Measurements from ENCODE around the gene SLC9A8. TPM values are rescaled to one million over a fixed set of nuclear protein-coding genes. Genes with fewer than 3 reads are reported as not detected.

The SLC9A8 gene
- total RNA-seq, 1 experiment from 2014 or later: 7.5 TPM

GRCh38 chr20:49929142-49929494 lies 116.5 kb downstream of the SLC9A8 start:
- no CpG with 5 or more reads among the region's 4 CpGs for WGBS (ENCODE audit: extremely low coverage, insufficient read length, low lambda C conversion rate)
- Mint-ChIP-seq H3K27me3 (ENCODE audit: low read depth) (peaks cover 3% of the 10 kb centered on the region; the same call in 1 of the 2 replicates), H3K4me3 (no peak overlapping the region), H3K36me3 (ENCODE audit: insufficient read depth in 1 of 3, low read depth in 3 of 3) (no peaks in the 10 kb centered on the region), H3K9me3 (peaks cover 0 to 2% of the 10 kb centered on the region in 2 experiments; a peak in 1 of 5 replicates), H3K27ac (no peak overlapping the region), H3K4me1 (peaks cover 0 to 2% of the 10 kb centered on the region in 2 experiments; a peak in 1 of 4 replicates)
- Histone ChIP-seq H3K18ac (ENCODE audit: insufficient read length, low read depth, low read length) (no peak overlapping the region), H3K79me1 (ENCODE audit: insufficient read depth, low read depth, low read length, poor library complexity, severe bottlenecking) (no peaks in the 10 kb centered on the region), H3K23ac (ENCODE audit: insufficient read length, low read depth, low read length) (no peak overlapping the region), H3K9me3 (ENCODE audit: control insufficient read depth, low read depth, low read length) (no peaks in the 10 kb centered on the region), H3K23me2 (ENCODE audit: insufficient read length, low read depth, low read length, poor library complexity, severe bottlenecking) (no peaks in the 10 kb centered on the region), H2BK15ac (ENCODE audit: low read depth, low read length) (no peak overlapping the region), H4K5ac (ENCODE audit: insufficient read length, low read depth, low read length) (no peak overlapping the region), H3K4me2 (ENCODE audit: insufficient read depth, insufficient read length, low read length) (no peak overlapping the region), H3K27me3 (ENCODE audit: insufficient read depth, low read length) (no peaks in the 10 kb centered on the region), H4K8ac (replicated peaks; ENCODE audit: insufficient read length, low read depth, low read length) (no peak overlapping the region), H2BK120ac (ENCODE audit: low read depth, low read length, poor library complexity, severe bottlenecking) (no peak overlapping the region), H4K91ac (ENCODE audit: insufficient read length, low read depth, low read length) (no peak overlapping the region), H4K20me1 (ENCODE audit: control insufficient read depth, insufficient read depth, insufficient read length) (no peaks in the 10 kb centered on the region), H3K9ac (ENCODE audit: extremely low read depth, insufficient read length, low read length) (no peak overlapping the region), H3K4ac (ENCODE audit: low read depth, low read length) (no peak overlapping the region), H3K27ac (ENCODE audit: insufficient read length, low read depth, low read length) (no peak overlapping the region), H3K14ac (ENCODE audit: insufficient read depth, low read length) (no peak overlapping the region), H2BK5ac (ENCODE audit: insufficient read length, low read length) (no peak overlapping the region), H3K56ac (ENCODE audit: insufficient read length, low read depth, low read length) (no peak overlapping the region), H2BK20ac (ENCODE audit: low read depth, low read length, poor library complexity, severe bottlenecking) (no peak overlapping the region), H2AK5ac (ENCODE audit: insufficient read length, low read length) (no peak overlapping the region), H3K79me2 (ENCODE audit: insufficient read depth, low read length) (no peaks in the 10 kb centered on the region), H2AFZ (ENCODE audit: low read length) (no peak overlapping the region), H2BK12ac (ENCODE audit: insufficient read length, low read depth, low read length) (no peak overlapping the region), H3T11ph (ENCODE audit: low read length) (no peak overlapping the region), H3K4me1 (ENCODE audit: insufficient read depth, low read length) (no peaks in the 10 kb centered on the region)
- TF ChIP-seq CTCF (conservative IDR thresholded peaks at IDR 0.05): no peak
- DNase-seq: no peak

Measured in H9 (cell line).